ENCODE results near the gene EMC8.
"Not testable (repeated sequence)": the region's sequence is repeated elsewhere in the genome, so short reads cannot be mapped to it uniquely, and the experiment has no call there.

EMC8 gene

GRCh38 chr16:85799497-85800320 is at the start of gene EMC8, which contains the start of gene COX4I1:
Gene EMC8, minus strand, starts transcription at chr16:85799544. Its CDS starts 249 bp downstream, at chr16:85799295.
Gene COX4I1, plus strand, starts transcription at chr16:85799695. Its CDS starts 1,511 bp downstream, at chr16:85801206.
- DNase-seq, result peak; percentile 77

- DNase-seq, result no peak
These were observed 49.6 kb upstream of the EMC8 start for GRCh38 chr16:85848986-85849385.

- no peak for DNase-seq
These were observed 48.6 kb upstream of the EMC8 start for GRCh38 chr16:85847681-85848601.

GRCh38 chr16:85847036-85847435 is 47.7 kb upstream of the EMC8 start:
- DNase-seq, result no peak

GRCh38 chr16:85846461-85846860 is 47.1 kb upstream of the EMC8 start:
- no peak for DNase-seq

GRCh38 chr16:85845266-85845665 is 45.9 kb upstream of the EMC8 start:
- no peak for DNase-seq

- no peak for DNase-seq
These were observed 45.4 kb upstream of the EMC8 start for GRCh38 chr16:85844786-85845185.

- DNase-seq, result no peak
These were observed 44.8 kb upstream of the EMC8 start for GRCh38 chr16:85844169-85844481.

- DNase-seq, result no peak
These were observed 44.3 kb upstream of the EMC8 start for GRCh38 chr16:85843471-85844168.

GRCh38 chr16:85842848-85843247 is 43.5 kb upstream of the EMC8 start:
- no peak for DNase-seq

GRCh38 chr16:85842435-85842834 is 43.1 kb upstream of the EMC8 start:
- no peak for DNase-seq

GRCh38 chr16:85840801-85841200 is 41.5 kb upstream of the EMC8 start:
- DNase-seq, result no peak

GRCh38 chr16:85840395-85840794 is 41.1 kb upstream of the EMC8 start:
- no peak for DNase-seq

- no peak for DNase-seq
These were observed 40.4 kb upstream of the EMC8 start for GRCh38 chr16:85839681-85840240.

GRCh38 chr16:85838876-85839585 is 39.7 kb upstream of the EMC8 start:
- DNase-seq, result no peak

- DNase-seq, result no peak
These were observed 39.0 kb upstream of the EMC8 start for GRCh38 chr16:85838381-85838780.

- not testable (repeated sequence) for DNase-seq
These were observed 38.3 kb upstream of the EMC8 start for GRCh38 chr16:85837654-85838053.

GRCh38 chr16:85836706-85837582 is 37.6 kb upstream of the EMC8 start:
- no peak for DNase-seq

GRCh38 chr16:85835956-85836705 is 36.8 kb upstream of the EMC8 start:
- no peak for DNase-seq

- DNase-seq, result no peak
These were observed 35.9 kb upstream of the EMC8 start for GRCh38 chr16:85835227-85835751.
